ENCODE measurements around the gene NPTXR.

DNA sequence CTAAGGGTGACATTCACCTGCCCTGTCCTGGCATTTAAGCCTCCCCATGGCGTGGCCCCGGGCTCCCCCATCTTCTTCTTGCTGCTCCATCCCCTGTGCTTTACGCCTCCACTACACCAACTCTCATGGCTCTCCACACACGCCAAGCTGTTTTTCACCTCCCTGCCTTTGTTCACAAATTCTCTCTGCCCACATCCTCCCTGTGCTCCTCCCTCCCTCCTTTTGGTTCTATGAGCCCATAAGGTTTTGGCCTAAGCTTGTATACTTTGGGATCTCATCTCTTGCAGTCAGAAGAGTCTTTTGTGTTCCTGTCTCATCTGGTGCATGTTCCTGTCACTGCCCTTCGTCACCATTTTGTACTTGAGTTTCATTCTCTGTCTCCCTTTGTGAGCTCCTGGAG, 45.3 kb downstream of the NPTXR start:
- TF ChIP-seq POLR2AphosphoS5 (IDR thresholded peaks at IDR 0.05; ENCODE audit: low read depth, low read length), result no peak
- TF ChIP-seq, protein P1, sequence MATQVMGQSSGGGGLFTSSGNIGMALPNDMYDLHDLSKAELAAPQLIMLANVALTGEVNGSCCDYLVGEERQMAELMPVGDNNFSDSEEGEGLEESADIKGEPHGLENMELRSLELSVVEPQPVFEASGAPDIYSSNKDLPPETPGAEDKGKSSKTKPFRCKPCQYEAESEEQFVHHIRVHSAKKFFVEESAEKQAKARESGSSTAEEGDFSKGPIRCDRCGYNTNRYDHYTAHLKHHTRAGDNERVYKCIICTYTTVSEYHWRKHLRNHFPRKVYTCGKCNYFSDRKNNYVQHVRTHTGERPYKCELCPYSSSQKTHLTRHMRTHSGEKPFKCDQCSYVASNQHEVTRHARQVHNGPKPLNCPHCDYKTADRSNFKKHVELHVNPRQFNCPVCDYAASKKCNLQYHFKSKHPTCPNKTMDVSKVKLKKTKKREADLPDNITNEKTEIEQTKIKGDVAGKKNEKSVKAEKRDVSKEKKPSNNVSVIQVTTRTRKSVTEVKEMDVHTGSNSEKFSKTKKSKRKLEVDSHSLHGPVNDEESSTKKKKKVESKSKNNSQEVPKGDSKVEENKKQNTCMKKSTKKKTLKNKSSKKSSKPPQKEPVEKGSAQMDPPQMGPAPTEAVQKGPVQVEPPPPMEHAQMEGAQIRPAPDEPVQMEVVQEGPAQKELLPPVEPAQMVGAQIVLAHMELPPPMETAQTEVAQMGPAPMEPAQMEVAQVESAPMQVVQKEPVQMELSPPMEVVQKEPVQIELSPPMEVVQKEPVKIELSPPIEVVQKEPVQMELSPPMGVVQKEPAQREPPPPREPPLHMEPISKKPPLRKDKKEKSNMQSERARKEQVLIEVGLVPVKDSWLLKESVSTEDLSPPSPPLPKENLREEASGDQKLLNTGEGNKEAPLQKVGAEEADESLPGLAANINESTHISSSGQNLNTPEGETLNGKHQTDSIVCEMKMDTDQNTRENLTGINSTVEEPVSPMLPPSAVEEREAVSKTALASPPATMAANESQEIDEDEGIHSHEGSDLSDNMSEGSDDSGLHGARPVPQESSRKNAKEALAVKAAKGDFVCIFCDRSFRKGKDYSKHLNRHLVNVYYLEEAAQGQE (IDR thresholded peaks at IDR 0.05; ENCODE audit: insufficient read depth in 1 of 2, low read depth in 2 of 2, low read length in 2 of 2), result no peak

All from PFSK-1 (cell line).